Stimulated activated naive CD8-positive, alpha-beta T cell treated with anti-CD3 and anti-CD28 coated beads, Interleukin-15, Interleukin-2, amounts not matched to agents 100 U/mL and 50 U/mL, for 24 hours (primary cell): Measurements from ENCODE around the gene NMNAT3.
"Not testable (repeated sequence)": the region's sequence is repeated elsewhere in the genome, so short reads cannot be mapped to it uniquely, and the experiment has no call there.

Experiments
- ATAC-seq: fragments of 150-1000 bp; cut with Tn5 transposase; one replicate; pipeline ENCODE4 v1.10.0; 2021
- DNase-seq: peaks from one replicate; pipeline ENCODE4 v3.0.0; 2021

Gene NMNAT3

GRCh38 chr3:139634111-139634635 is 43.6 kb downstream of the NMNAT3 start:
- no peak for ATAC-seq
- no peak for DNase-seq

- no peak for DNase-seq
Observed at GRCh38 chr3:139633511-139633910, 44.3 kb downstream of the NMNAT3 start.

GRCh38 chr3:139630542-139630941 is 47.2 kb downstream of the NMNAT3 start:
- DNase-seq (no peak), ATAC-seq (no peak)

More at GRCh38 chr3:139633511-139633910, 44.3 kb downstream of the NMNAT3 start:
- ATAC-seq: no peak

GRCh38 chr3:139629033-139629432 is 48.7 kb downstream of the NMNAT3 start:
- DNase-seq: peak; percentile 6
- ATAC-seq: peak; percentile 36

GRCh38 chr3:139627759-139628158 is 50.0 kb downstream of the NMNAT3 start:
- ATAC-seq (no peak), DNase-seq (no peak)

- ATAC-seq: no peak
- no peak for DNase-seq
Observed at GRCh38 chr3:139620438-139620837, 57.3 kb downstream of the NMNAT3 start.

- ATAC-seq (no peak), DNase-seq (no peak)
Observed at GRCh38 chr3:139619484-139619883, 58.3 kb downstream of the NMNAT3 start.

GRCh38 chr3:139617672-139618268 is 60.0 kb downstream of the NMNAT3 start:
- no peak for DNase-seq
- ATAC-seq: no peak

GRCh38 chr3:139611528-139611927 is 66.2 kb downstream of the NMNAT3 start:
- no peak for DNase-seq
- ATAC-seq: no peak

GRCh38 chr3:139610886-139611285 is 66.9 kb downstream of the NMNAT3 start:
- no peak for ATAC-seq

GRCh38 chr3:139608924-139609323 is 68.8 kb downstream of the NMNAT3 start:
- ATAC-seq (no peak), DNase-seq (no peak)

More at GRCh38 chr3:139610886-139611285, 66.9 kb downstream of the NMNAT3 start:
- DNase-seq: no peak

GRCh38 chr3:139608108-139608380 is 69.7 kb downstream of the NMNAT3 start:
- DNase-seq: no peak
- ATAC-seq: no peak

- ATAC-seq: no peak
Observed at GRCh38 chr3:139607257-139608107, 70.3 kb downstream of the NMNAT3 start.

GRCh38 chr3:139602003-139602402 is 75.8 kb downstream of the NMNAT3 start:
- no peak for ATAC-seq
- no peak for DNase-seq

More at GRCh38 chr3:139607257-139608107, 70.3 kb downstream of the NMNAT3 start:
- no peak for DNase-seq

GRCh38 chr3:139601191-139601961 is 76.4 kb downstream of the NMNAT3 start:
- ATAC-seq (no peak), DNase-seq (no peak)

- DNase-seq (no peak), ATAC-seq (no peak)
Observed at GRCh38 chr3:139597947-139598346, 79.8 kb downstream of the NMNAT3 start.

GRCh38 chr3:139591186-139591585 is 86.6 kb downstream of the NMNAT3 start:
- not testable (repeated sequence) for ATAC-seq

GRCh38 chr3:139588450-139588849 is 89.3 kb downstream of the NMNAT3 start:
- no peak for ATAC-seq
- no peak for DNase-seq

More at GRCh38 chr3:139591186-139591585, 86.6 kb downstream of the NMNAT3 start:
- DNase-seq: not testable (repeated sequence)

GRCh38 chr3:139587797-139588196 is 90.0 kb downstream of the NMNAT3 start:
- ATAC-seq: no peak
- DNase-seq: no peak

GRCh38 chr3:139586420-139587017 is 91.3 kb downstream of the NMNAT3 start:
- no peak for ATAC-seq
- DNase-seq: no peak

GRCh38 chr3:139585820-139586219 is 92.0 kb downstream of the NMNAT3 start:
- DNase-seq (no peak), ATAC-seq (no peak)

- not testable (repeated sequence) for ATAC-seq, DNase-seq
Observed at GRCh38 chr3:139583651-139584050, 94.1 kb downstream of the NMNAT3 start.
